EH (cell line): Measurements from ENCODE around the gene SIK3.
"Not testable (repeated sequence)": the region's sequence is repeated elsewhere in the genome, so short reads cannot be mapped to it uniquely, and the experiment has no call there.

Experiments
- DNase-seq: peaks from one replicate; pipeline ENCODE4 v3.0.0-alpha.2; 2015; ENCODE audit warnings: low read depth

SIK3 gene

GRCh38 chr11:116840224-116840745, 257.9 kb downstream of the SIK3 start:
- peak; percentile 36 for DNase-seq

GRCh38 chr11:116838321-116839084, 259.7 kb downstream of the SIK3 start:
- no peak for DNase-seq

GRCh38 chr11:116837231-116838091, 260.8 kb downstream of the SIK3 start, which contains the start of gene APOA1:
Gene APOA1 (minus strand): TSS chr11:116837622. CDS start chr11:116837387, 235 bp downstream.
- peak; percentile 15 for DNase-seq

DNA sequence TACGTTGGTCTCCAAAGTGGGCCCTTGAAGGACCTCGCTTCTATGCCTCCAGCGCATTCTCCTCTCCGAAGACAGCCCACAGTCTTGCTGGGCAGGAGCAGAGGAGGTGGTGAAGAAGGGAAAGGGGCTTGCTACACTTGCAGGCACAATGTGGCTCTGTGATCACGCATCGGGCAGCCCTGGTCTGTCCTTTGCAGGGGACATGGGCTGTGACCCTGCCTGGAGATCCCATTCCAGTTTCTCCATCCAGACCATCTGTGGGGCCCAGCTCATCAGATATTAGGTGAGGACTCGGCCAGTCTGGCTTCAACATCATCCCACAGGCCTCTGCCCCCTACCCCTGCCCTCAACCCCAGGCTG, 261.6 kb downstream of the SIK3 start:
- no peak for DNase-seq

- DNase-seq = peak; percentile 94
Observed at GRCh38 chr11:116835791-116836631, 262.2 kb downstream of the SIK3 start.

GRCh38 chr11:116835042-116835772, 263.0 kb downstream of the SIK3 start:
- DNase-seq = no peak

DNA sequence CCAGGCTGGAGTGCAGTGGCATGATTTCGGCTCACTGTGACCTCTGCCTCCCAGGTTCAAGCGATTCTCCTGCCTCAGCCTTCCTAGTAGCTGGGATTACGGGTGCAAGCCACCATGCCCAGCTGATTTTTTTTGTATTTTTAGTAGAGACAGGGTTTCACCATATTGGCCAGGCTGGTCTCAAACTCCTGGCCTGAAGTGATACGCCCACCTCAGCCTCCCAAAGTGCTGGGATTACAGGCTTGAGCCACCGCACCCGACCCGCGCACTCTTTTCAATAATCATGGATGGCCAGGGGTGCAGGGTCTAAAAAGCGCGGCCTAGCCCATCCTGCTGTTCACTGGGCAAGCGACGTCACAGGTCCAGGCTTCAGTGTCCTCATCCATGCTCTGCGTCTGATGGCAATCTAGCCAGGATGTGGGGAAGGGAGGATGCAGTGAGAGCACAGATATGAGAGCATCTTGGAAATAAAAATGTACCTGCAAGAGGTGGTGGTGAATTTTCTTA, 263.6 kb downstream of the SIK3 start:
- not testable (repeated sequence) for DNase-seq

DNA sequence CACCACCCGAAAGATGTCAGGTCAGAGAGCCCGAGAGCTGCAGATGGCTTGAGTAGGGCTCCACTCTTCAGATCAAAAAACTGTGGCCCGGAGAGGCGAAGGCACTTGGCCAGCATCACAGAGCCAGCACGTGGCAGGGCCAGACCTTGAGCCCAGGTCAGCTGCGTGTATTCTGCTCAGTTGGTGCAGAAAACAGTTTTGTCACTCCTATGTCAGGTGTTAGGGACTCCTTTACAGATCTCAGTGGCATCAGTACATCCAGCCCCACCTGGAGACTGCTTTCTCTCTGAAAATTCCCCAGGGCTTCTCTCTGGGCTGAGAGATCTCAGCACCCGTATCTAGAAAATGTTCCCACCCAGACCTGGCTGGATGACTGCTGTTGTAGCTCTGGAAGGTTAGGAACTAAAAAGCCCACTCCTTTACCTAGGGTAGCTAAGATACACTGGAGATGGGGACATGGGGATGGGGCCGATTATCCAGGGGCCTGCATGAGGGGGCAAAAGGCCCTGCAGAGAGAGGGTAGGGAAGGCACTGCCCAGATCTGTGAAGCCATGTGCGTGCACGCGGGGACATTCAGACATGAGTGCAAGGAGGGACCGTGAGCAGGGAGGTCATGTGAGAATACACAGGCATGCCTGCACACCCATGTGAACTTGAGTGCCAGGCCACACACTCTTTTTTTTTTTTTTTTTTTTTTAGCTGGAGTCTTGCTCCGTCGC, 264.3 kb downstream of the SIK3 start:
- no peak for DNase-seq

- no peak for DNase-seq
Observed at GRCh38 chr11:116833491-116833815, 264.8 kb downstream of the SIK3 start.

DNA sequence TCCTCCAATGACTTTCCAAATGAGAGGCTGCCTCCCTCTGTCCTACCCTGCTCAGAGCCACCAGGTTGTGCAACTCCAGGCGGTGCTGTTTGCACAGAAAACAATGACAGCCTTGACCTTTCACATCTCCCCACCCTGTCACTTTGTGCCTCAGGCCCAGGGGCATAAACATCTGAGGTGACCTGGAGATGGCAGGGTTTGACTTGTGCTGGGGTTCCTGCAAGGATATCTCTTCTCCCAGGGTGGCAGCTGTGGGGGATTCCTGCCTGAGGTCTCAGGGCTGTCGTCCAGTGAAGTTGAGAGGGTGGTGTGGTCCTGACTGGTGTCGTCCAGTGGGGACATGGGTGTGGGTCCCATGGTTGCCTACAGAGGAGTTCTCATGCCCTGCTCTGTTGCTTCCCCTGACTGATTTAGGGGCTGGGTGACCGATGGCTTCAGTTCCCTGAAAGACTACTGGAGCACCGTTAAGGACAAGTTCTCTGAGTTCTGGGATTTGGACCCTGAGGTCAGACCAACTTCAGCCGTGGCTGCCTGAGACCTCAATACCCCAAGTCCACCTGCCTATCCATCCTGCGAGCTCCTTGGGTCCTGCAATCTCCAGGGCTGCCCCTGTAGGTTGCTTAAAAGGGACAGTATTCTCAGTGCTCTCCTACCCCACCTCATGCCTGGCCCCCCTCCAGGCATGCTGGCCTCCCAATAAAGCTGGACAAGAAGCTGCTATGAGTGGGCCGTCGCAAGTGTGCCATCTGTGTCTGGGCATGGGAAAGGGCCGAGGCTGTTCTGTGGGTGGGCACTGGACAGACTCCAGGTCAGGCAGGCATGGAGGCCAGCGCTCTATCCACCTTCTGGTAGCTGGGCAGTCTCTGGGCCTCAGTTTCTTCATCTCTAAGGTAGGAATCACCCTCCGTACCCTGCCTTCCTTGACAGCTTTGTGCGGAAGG, 265.6 kb downstream of the SIK3 start:
- no peak for DNase-seq

GRCh38 chr11:116831790-116832349, 266.4 kb downstream of the SIK3 start:
- DNase-seq = no peak

DNA sequence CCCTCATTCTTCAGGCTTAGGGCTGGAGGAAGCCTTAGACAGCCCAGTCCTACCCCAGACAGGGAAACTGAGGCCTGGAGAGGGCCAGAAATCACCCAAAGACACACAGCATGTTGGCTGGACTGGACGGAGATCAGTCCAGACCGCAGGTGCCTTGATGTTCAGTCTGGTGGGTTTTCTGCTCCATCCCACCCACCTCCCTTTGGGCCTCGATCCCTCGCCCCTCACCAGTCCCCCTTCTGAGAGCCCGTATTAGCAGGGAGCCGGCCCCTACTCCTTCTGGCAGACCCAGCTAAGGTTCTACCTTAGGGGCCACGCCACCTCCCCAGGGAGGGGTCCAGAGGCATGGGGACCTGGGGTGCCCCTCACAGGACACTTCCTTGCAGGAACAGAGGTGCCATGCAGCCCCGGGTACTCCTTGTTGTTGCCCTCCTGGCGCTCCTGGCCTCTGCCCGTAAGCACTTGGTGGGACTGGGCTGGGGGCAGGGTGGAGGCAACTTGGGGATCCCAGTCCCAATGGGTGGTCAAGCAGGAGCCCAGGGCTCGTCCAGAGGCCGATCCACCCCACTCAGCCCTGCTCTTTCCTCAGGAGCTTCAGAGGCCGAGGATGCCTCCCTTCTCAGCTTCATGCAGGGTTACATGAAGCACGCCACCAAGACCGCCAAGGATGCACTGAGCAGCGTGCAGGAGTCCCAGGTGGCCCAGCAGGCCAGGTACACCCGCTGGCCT, 267.9 kb downstream of the SIK3 start:
- DNase-seq = no peak

GRCh38 chr11:116829525-116830183, 268.6 kb downstream of the SIK3 start, which contains the start of gene APOC3:
Gene APOC3 (plus strand): TSS chr11:116829907. CDS start chr11:116830583, 676 bp downstream.
- peak; percentile 25 for DNase-seq

DNA sequence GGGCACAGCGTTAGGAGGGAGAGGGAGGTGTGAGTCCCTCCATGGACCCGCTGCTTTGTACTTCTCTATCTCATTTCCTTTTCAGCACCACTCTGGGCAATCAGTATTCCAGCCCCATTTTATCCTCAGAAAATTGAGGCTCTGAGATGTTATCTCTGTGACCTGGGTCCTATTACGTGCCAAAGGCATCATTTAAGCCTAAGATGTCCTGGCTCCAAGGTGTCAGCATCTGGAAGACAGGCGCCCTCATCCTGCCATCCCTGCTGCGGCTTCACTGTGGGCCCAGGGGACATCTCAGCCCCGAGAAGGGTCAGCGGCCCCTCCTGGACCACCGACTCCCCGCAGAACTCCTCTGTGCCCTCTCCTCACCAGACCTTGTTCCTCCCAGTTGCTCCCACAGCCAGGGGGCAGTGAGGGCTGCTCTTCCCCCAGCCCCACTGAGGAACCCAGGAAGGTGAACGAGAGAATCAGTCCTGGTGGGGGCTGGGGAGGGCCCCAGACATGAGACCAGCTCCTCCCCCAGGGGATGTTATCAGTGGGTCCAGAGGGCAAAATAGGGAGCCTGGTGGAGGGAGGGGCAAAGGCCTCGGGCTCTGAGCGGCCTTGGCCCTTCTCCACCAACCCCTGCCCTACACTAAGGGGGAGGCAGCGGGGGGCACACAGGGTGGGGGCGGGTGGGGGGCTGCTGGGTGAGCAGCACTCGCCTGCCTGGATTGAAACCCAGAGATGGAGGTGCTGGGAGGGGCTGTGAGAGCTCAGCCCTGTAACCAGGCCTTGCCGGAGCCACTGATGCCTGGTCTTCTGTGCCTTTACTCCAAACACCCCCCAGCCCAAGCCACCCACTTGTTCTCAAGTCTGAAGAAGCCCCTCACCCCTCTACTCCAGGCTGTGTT, 269.4 kb downstream of the SIK3 start:
- no peak for DNase-seq

DNA sequence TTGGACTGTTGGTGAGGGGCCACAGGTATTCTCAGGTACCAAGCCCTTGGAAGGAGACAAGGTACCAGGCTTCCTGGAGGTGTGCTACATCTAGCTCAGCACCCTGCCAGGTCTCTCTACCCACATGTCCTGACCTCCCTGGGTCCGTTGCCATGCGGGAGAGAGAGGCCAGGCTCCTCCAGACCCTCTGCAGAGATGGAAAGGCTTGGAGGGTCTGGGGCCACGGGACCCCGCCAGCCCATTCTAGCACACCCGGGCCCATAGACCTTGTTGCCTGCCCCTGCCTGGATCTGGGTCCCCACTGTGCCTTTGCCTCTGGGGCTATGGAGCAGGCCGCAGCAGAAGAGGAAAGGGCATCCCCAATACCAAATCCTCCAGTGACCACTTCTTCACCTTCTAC, 270.8 kb downstream of the SIK3 start:
- DNase-seq = no peak

GRCh38 chr11:116826751-116827431, 271.3 kb downstream of the SIK3 start:
- no peak for DNase-seq
